Left colon (tissue), 2 donors: ENCODE measurements around the gene THOC7. TPM values are rescaled to one million over a fixed set of nuclear protein-coding genes. Genes with fewer than 3 reads are reported as not detected.

ENCODE experiments used
- ATAC-seq: fragments of 200-7000 bp; cut with Tn5 transposase; one replicate; pipeline ENCODE4 v1.9.1; 2020; ENCODE audit warnings: mild to moderate bottlenecking, moderate library complexity
- DNase-seq, 2 donors: peaks; one replicate each; pipeline ENCODE4 v3.0.0-alpha.2; 2020
- intact Hi-C, 2 donors: fragments of 100-400 bp; cut with DNase I in 1 of 2; cut with micrococcal nuclease in 1 of 2; formaldehyde crosslinking; loops; one replicate each; pipeline versions ENCODE4 v1.11.2 to v1.14.0; 2022; cut with DNase I, micrococcal nuclease
- total RNA-seq, 2 donors: library from RNA; stranded (reverse); fragmentation: NEBNext Ultra II Directional; extraction: Animal tissue kit (Norgen Biotek cat#: 25700); gene quantifications; one replicate each; pipeline ENCODE4 v1.2.1, GENCODE V29; 2021
- donor health status: DM: no; HTN: no; CAD: no.
- donor health status: DM: yes; HTN: yes; CAD: no.

Gene THOC7
- total RNA-seq, 2 donors from 2014 or later = 54.0 to 62.1 TPM

GRCh38 chr3:63891518-63891917, 27.9 kb upstream of the THOC7 start:
- intact Hi-C loops = no loop called here
- ATAC-seq = no peak

GRCh38 chr3:63886858-63887257, 23.3 kb upstream of the THOC7 start:
- DNase-seq (no peak), ATAC-seq (no peak)

More at GRCh38 chr3:63891518-63891917, 27.9 kb upstream of the THOC7 start:
- DNase-seq = no peak

GRCh38 chr3:63880653-63881052, 17.0 kb upstream of the THOC7 start:
- DNase-seq = no peak
- intact Hi-C loops = no loop called here
- ATAC-seq = peak; percentile 86

More at GRCh38 chr3:63886858-63887257, 23.3 kb upstream of the THOC7 start:
- intact Hi-C loops = no loop called here

- ATAC-seq (peak; percentile 19), DNase-seq (peak in 1 of 2 donors; percentile 11)
- intact Hi-C loops = no loop called here
Observed at GRCh38 chr3:63878394-63879060, 14.9 kb upstream of the THOC7 start.

- intact Hi-C loops = no loop called here
- no peak for ATAC-seq
- DNase-seq = no peak
Observed at GRCh38 chr3:63877737-63878393, 14.3 kb upstream of the THOC7 start.

GRCh38 chr3:63876260-63876659, 12.7 kb upstream of the THOC7 start:
- ATAC-seq (peak; percentile 40), DNase-seq (no peak)
- intact Hi-C loops = no loop called here

- intact Hi-C loops = no loop called here
- no peak for DNase-seq
- ATAC-seq = no peak
Observed at GRCh38 chr3:63875510-63875909, 11.9 kb upstream of the THOC7 start.

- no peak for DNase-seq
- intact Hi-C loops = no loop called here
- ATAC-seq = no peak
Observed at GRCh38 chr3:63874769-63875168, 11.2 kb upstream of the THOC7 start.

GRCh38 chr3:63872135-63872924, 8.7 kb upstream of the THOC7 start:
- ATAC-seq = no peak
- no peak for DNase-seq
- intact Hi-C loops = no loop called here

- intact Hi-C loops = no loop called here
- no peak for DNase-seq
- no peak for ATAC-seq
Observed at GRCh38 chr3:63870615-63871005, 7.0 kb upstream of the THOC7 start.

- ATAC-seq = no peak
- DNase-seq = no peak
- intact Hi-C loops = no loop called here
Observed at GRCh38 chr3:63869940-63870614, 6.5 kb upstream of the THOC7 start.

GRCh38 chr3:63867225-63867624, 3.6 kb upstream of the THOC7 start:
- no peak for DNase-seq
- intact Hi-C loops = no loop called here
- no peak for ATAC-seq

GRCh38 chr3:63864965-63865327, 1.3 kb upstream of the THOC7 start:
- ATAC-seq = no peak
- DNase-seq = no peak
- intact Hi-C loops = no loop called here

GRCh38 chr3:63864008-63864964, 681 bp upstream of the THOC7 start:
- peak; percentile 71 for ATAC-seq
- intact Hi-C loops = no loop called here
- peak; percentile 34 to 68 for DNase-seq

GRCh38 chr3:63862804-63863149, 828 bp downstream of the THOC7 start:
- intact Hi-C loops = no loop called here
- DNase-seq (no peak), ATAC-seq (peak; percentile 66)

- ATAC-seq = no peak
- intact Hi-C loops = no loop called here
- no peak for DNase-seq
Observed at GRCh38 chr3:63861306-63861705, 2.3 kb downstream of the THOC7 start.

- intact Hi-C loops = no loop called here
- DNase-seq (no peak), ATAC-seq (no peak)
Observed at GRCh38 chr3:63860776-63861175, 2.8 kb downstream of the THOC7 start.

- intact Hi-C loops = no loop called here
- DNase-seq (no peak), ATAC-seq (no peak)
Observed at GRCh38 chr3:63857311-63857710, 6.3 kb downstream of the THOC7 start.
